Measurements from ENCODE around the gene COA5.

Gene COA5

DNA sequence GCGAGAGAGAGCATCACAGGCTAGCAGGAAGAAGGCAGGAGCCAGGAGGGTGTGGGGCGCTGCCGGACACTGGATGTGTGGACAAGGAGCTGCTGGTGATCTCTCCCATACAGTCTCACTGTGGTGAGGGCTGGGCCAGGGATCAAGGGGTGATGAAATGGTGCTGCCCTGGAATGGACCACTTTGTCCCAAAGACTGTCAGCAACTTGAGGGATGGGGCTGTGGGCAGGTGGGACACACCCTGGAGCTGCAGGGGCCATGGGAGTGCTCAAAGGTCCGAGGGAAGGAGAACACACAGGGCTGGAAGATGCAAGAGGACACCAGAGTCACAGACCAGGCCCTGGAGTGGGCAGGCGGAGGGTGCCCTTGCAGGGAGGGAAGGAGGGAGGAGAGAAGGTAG lies 38.0 kb downstream of the COA5 start:
- TF ChIP-seq CTCF (IDR thresholded peaks at IDR 0.05; ENCODE audit: low read depth, low read length): no peak
- no peak overlapping the region for H3K4me3 ChIP-seq (replicated peaks in 1 of 2; ENCODE audit: low read depth in 2 of 2, low read length in 2 of 2)
- no peak for DNase-seq (ENCODE audit: low read depth in 2 of 2)

DNA sequence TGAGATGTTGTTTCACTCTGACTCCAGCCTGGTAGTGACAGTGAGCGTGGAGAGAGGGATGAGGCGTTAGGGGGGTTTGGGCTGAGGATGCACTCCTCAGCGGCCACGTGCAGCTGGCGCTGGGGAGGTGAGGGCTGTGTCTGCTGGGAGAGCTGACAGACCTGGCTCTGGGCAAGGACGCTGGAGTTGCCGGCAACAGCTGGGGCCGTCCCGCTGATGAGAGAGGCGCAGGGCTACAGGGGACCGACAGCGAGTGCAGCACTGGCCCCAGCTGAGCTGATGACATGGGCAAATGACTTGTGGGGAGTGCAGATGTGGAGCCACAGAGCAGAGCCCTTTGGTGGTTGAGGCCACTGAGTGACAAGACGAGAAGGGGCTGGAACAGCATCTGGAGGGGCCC lies 38.4 kb downstream of the COA5 start:
- no peak overlapping the region for H3K4me3 ChIP-seq (replicated peaks in 1 of 2; ENCODE audit: low read depth in 2 of 2, low read length in 2 of 2)
- no peak for TF ChIP-seq CTCF (IDR thresholded peaks at IDR 0.05; ENCODE audit: low read depth, low read length)
- no peak for DNase-seq (ENCODE audit: low read depth in 2 of 2)

DNA sequence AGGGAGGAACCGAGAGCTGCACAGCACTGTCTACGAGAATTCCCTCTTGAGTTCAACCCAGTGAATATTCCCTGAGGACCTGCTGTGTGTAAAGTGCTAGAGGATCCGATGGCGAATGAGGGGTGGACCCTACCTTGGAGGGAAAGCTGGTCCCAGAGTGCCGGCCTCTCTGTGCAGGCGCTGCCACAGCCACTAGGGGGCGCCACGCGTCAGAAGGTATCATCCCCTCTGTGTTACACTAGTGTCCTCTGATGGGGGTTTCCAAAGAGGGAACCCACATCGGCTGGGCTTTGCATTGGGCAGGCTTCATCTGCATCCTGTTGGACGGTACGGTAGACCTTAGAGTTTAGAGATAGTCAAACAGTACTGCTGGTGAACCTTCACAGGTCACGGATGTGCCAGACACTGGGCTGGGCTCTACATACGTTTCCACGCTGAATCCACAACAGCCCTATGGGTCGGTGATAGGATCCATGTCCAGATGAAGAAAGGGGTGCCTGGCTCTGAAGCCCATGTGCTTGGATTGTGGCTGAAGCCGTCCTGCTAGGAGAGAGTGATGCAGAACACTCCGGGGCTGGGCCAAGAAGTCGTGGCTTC lies 39.0 kb downstream of the COA5 start:
- TF ChIP-seq CTCF (IDR thresholded peaks at IDR 0.05; ENCODE audit: low read depth, low read length): peak; percentile 88
- DNase-seq (ENCODE audit: low read depth in 2 of 2): peak; percentile 10 to 38
- no peak overlapping the region for H3K4me3 ChIP-seq (replicated peaks in 1 of 2; ENCODE audit: low read depth in 2 of 2, low read length in 2 of 2)

DNA sequence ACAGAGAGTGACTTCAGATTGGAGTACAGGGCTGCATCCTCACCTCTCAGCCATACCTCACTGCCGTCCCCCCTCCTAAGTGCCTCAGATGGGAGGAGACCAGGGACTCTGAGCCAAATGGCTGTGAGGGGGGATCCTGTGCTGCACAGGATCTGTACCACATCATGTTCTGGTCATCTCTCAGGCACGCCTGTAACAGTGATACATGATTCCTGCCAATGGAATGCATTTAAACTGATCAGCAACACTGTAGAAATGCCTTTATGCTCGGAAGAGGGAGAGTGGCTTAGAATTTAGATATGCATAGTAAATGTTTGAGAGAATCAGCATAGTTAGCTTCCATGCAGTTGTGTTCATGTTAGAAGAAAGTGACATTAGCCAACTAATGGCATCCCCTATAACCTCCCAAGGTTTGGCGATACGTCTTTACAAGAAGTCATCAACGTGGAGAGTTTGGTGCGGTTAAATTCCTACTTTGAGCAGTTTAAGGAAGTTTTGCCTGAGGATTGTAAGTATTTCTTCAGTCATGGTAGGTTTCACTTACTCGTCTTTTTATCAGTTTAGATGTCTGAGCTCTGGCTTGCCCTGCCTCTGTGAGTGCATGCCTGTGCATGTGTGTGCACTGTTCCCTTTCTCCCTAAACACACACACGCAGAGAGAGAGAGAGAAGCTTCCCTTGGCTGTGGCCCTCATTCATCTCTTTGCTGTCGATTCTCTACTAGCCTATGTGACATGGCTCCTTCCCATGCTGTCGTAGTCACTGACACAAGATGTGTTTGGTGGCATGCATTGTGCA lies 40.0 kb downstream of the COA5 start:
- peak in 1 of 2 donors; percentile 36 for DNase-seq (ENCODE audit: low read depth in 2 of 2)
- no peak overlapping the region for H3K4me3 ChIP-seq (replicated peaks in 1 of 2; ENCODE audit: low read depth in 2 of 2, low read length in 2 of 2)
- TF ChIP-seq CTCF (IDR thresholded peaks at IDR 0.05; ENCODE audit: low read depth, low read length): no peak

- H3K4me3 ChIP-seq (replicated peaks in 1 of 2; ENCODE audit: low read depth in 2 of 2, low read length in 2 of 2): no peak overlapping the region
- no peak for TF ChIP-seq CTCF (IDR thresholded peaks at IDR 0.05; ENCODE audit: low read depth, low read length)
- DNase-seq (ENCODE audit: low read depth in 2 of 2): no peak
Observed at GRCh38 chr2:98565941-98566340, 42.4 kb downstream of the COA5 start.

GRCh38 chr2:98565286-98565860 lies 42.9 kb downstream of the COA5 start:
- TF ChIP-seq CTCF (IDR thresholded peaks at IDR 0.05; ENCODE audit: low read depth, low read length): no peak
- H3K4me3 ChIP-seq (replicated peaks in 1 of 2; ENCODE audit: low read depth in 2 of 2, low read length in 2 of 2): no peak overlapping the region
- no peak for DNase-seq (ENCODE audit: low read depth in 2 of 2)
